GM12878 (cell line): ENCODE measurements around the gene TRIM3.

ENCODE experiments used
- TF ChIP-seq, protein P1 (sequence below): IDR thresholded peaks from 2 replicates; pipeline ENCODE4 v1.6.1; 2012; ENCODE audit warnings: low read depth, low read length, improper control_type of control experiment
- TF ChIP-seq, protein P2 (sequence below), 3 experiments: IDR thresholded peaks in 2 of 3; conservative IDR thresholded peaks in 1 of 3; 2 replicates each; pipeline ENCODE4 v1.5.1; 2011; ENCODE audit warnings: low read depth in 3 of 3, low read length in 3 of 3, mild to moderate bottlenecking in 3 of 3, control low read depth in 2 of 3, moderate library complexity in 2 of 3, inconsistent platforms in 1 of 3, mixed read lengths in 1 of 3; ENCODE audit not compliant: control insufficient read depth in 2 of 3, insufficient read depth in 1 of 3; ENCODE audit errors: extremely low read depth in 1 of 3

DNA sequence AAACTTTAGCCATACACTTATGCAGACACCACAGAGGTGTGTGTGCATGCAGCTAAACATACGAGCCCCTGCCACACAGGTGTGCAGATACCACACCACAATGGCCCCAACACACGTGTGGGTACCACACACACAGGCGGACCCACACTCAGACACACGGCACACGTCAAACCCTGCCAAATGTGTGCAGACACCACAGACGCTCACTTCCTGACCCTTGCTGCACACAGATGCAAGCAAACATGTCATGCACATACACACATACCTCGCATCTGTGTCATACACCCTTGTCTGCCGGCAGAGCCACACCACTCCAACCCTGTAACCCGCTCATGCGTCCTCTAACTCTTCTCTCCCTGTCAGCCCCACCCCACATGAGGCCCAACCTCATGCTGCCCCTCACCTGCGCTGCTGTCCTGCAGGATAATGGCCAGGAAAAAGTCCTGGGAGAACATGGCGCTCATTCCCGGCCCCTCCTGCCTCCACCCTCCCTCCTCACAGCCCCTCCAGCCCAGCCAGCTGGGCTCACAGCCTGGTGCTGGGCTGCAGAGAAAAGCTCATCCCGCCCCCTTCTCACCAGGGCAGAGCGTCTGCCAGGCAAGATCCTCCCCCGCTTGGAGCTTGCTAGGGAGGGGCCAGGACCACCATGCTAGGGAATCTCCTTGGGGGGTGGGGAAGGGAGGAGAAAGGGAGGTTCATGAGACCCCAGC lies 69.2 kb downstream of the TRIM3 start:
- TF ChIP-seq, protein P1, sequence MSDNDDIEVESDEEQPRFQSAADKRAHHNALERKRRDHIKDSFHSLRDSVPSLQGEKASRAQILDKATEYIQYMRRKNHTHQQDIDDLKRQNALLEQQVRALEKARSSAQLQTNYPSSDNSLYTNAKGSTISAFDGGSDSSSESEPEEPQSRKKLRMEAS: no peak
- TF ChIP-seq, protein P2, sequence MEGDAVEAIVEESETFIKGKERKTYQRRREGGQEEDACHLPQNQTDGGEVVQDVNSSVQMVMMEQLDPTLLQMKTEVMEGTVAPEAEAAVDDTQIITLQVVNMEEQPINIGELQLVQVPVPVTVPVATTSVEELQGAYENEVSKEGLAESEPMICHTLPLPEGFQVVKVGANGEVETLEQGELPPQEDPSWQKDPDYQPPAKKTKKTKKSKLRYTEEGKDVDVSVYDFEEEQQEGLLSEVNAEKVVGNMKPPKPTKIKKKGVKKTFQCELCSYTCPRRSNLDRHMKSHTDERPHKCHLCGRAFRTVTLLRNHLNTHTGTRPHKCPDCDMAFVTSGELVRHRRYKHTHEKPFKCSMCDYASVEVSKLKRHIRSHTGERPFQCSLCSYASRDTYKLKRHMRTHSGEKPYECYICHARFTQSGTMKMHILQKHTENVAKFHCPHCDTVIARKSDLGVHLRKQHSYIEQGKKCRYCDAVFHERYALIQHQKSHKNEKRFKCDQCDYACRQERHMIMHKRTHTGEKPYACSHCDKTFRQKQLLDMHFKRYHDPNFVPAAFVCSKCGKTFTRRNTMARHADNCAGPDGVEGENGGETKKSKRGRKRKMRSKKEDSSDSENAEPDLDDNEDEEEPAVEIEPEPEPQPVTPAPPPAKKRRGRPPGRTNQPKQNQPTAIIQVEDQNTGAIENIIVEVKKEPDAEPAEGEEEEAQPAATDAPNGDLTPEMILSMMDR (IDR thresholded peaks at IDR 0.05 in 2 of 3, conservative IDR thresholded peaks at IDR 0.05 in 1 of 3; ENCODE audit: control insufficient read depth in 2 of 3, extremely low read depth in 1 of 3, insufficient read depth in 1 of 3, low read depth in 3 of 3, low read length in 3 of 3): no peak
